ENCODE measurements around the gene STOX1. TPM values are rescaled to one million over a fixed set of nuclear protein-coding genes. Genes with fewer than 3 reads are reported as not detected.

STOX1 gene
- total and polyA plus RNA-seq, 2 of the 8 experiments (the other 6 are each of a cell fraction or from before 2014, with no cell fraction given), result 0.92 to 2.6 TPM

- no peak overlapping the region for H2BK12ac ChIP-seq (ENCODE audit: low read depth, low read length)
- H2AK5ac ChIP-seq (ENCODE audit: low read depth, low read length), result no peak overlapping the region
- TF ChIP-seq CHD2 (IDR thresholded peaks at IDR 0.05; ENCODE audit: low read length), result no peak
- no peak for TF ChIP-seq BCL11A (IDR thresholded peaks at IDR 0.05; ENCODE audit: low read depth in 2 of 2, low read length in 2 of 2)
- no peak for TF ChIP-seq SIRT6 (IDR thresholded peaks at IDR 0.05; ENCODE audit: low read length)
Measured at GRCh38 chr10:68832601-68833000, 5.3 kb downstream of the STOX1 start.

More at GRCh38 chr10:68832601-68833000, 5.3 kb downstream of the STOX1 start:
- H3K4me2 ChIP-seq (ENCODE audit: insufficient read depth in 1 of 2, low read depth in 2 of 2, low read length in 2 of 2), result no peak overlapping the region
- H4K5ac ChIP-seq (ENCODE audit: insufficient read length, low read depth, low read length), result no peak overlapping the region
- no peak overlapping the region for H2AFZ ChIP-seq (ENCODE audit: low read length)
- no peak overlapping the region for H4K91ac ChIP-seq (replicated peaks; ENCODE audit: insufficient read length, low read length)
- H4K20me1 ChIP-seq (replicated peaks in 1 of 2; ENCODE audit: control insufficient read depth in 1 of 2, insufficient read depth in 2 of 2, low read length in 2 of 2), result no peaks in the 10 kb centered on the region
- H2BK20ac ChIP-seq (ENCODE audit: low read length), result no peak overlapping the region
- H3K4me1 ChIP-seq (replicated peaks in 1 of 4; ENCODE audit: control insufficient read depth in 3 of 4, insufficient read depth in 4 of 4, low read length in 3 of 4), result no peaks in the 10 kb centered on the region
- no peak overlapping the region for H3K4ac ChIP-seq (replicated peaks; ENCODE audit: insufficient read length, low read depth, low read length)
- peaks cover 2% of the 10 kb centered on the region; the same call in 1 of the 2 replicates for H3K23me2 ChIP-seq (ENCODE audit: low read depth, low read length)
- no peak overlapping the region for H3K18ac ChIP-seq (ENCODE audit: extremely low read depth, low read length)
- H3K56ac ChIP-seq (replicated peaks; ENCODE audit: insufficient read length, low read depth, low read length), result no peak overlapping the region
- H3K14ac ChIP-seq (ENCODE audit: insufficient read length), result no peak overlapping the region
- no peaks in the 10 kb centered on the region for H3K79me1 ChIP-seq (ENCODE audit: low read depth, low read length)
- WGBS, 2 experiments (ENCODE audit: extremely low coverage in 1 of 2, insufficient coverage in 1 of 2, insufficient read length in 1 of 2, insufficient replicate concordance in 2 of 2, low coverage in 1 of 2, low lambda C conversion rate in 2 of 2, missing lambda C conversion rate in 1 of 2), result 88% methylated on average over 4 of the region's 4 CpGs; no CpG with 5 or more reads in 1 of the 2 experiments
- H3K36me3 ChIP-seq (ENCODE audit: control insufficient read depth in 2 of 4, insufficient read depth in 4 of 4, low read length in 3 of 4), result no peaks in the 10 kb centered on the region
- H2BK5ac ChIP-seq (ENCODE audit: low read depth, low read length), result no peak overlapping the region
- H3K79me2 ChIP-seq (ENCODE audit: control insufficient read depth in 1 of 2, insufficient read depth in 2 of 2, low read length in 2 of 2), result no peaks in the 10 kb centered on the region
- H3K9me3 ChIP-seq (ENCODE audit: insufficient read depth in 2 of 2, low read depth in 1 of 2, low read length in 1 of 2), result no peaks in the 10 kb centered on the region
- H2BK15ac ChIP-seq (ENCODE audit: low read length), result no peak overlapping the region
- no peak overlapping the region for H2BK120ac ChIP-seq (replicated peaks; ENCODE audit: low read depth, low read length)
- no peak for DNase-seq (ENCODE audit: low read depth in 1 of 2, low spot score in 2 of 2)
- CTCF ChIA-PET (ENCODE audit: partially characterized antibody), result interaction anchor here (0.8 kb wide), 1 partner anchor 80 kb away, joined by 3 read pairs; no protein-coding TSS in a partner anchor
- no peak overlapping the region for H3K27ac ChIP-seq (ENCODE audit: low read depth, low read length)
- no peak for FAIRE-seq
- no peak overlapping the region for H3K4me3 ChIP-seq (ENCODE audit: extremely low read depth in 1 of 4, insufficient read depth in 2 of 4, low read depth in 3 of 4, low read length in 4 of 4)
- no peak overlapping the region for H3K9ac ChIP-seq (replicated peaks in 1 of 4; ENCODE audit: extremely low read depth in 1 of 4, low read depth in 3 of 4, low read length in 3 of 4)
- H4K8ac ChIP-seq (ENCODE audit: extremely low read depth, insufficient read depth, low read length), result no peak overlapping the region; the same call in 1 of the 2 replicates
- POLR2A ChIA-PET (ENCODE audit: partially characterized antibody), result interaction anchor here (0.6 to 1.1 kb wide), 3 partner anchors 29 to 501 kb away, joined by 3 read pairs; partner anchors contain the start of gene HNRNPH3
- H3K23ac ChIP-seq (ENCODE audit: insufficient read length), result no peak overlapping the region
- H3K27me3 ChIP-seq (replicated peaks in 1 of 4; ENCODE audit: control insufficient read depth in 3 of 4, extremely low read depth in 1 of 4, insufficient read depth in 3 of 4, low read length in 3 of 4), result peaks cover 0 to 10% (median 8%) of the 10 kb centered on the region in 4 experiments; a peak in 5 of 7 replicates

All from H1 (cell line).